ENCODE measurements around the gene COPRS.

COPRS gene

GRCh38 chr17:31858642-31859486 is at the start of gene COPRS:
TSS of gene COPRS (minus strand) at chr17:31859244. CDS start at chr17:31859199, 45 bp downstream.
- peak; percentile 30 to 65 for DNase-seq (ENCODE audit: extremely low read depth in 1 of 2, low read depth in 1 of 2)

- DNase-seq (ENCODE audit: extremely low read depth in 1 of 2, low read depth in 1 of 2): no peak
Measured at GRCh38 chr17:31908386-31908785, 49.3 kb upstream of the COPRS start.

DNA sequence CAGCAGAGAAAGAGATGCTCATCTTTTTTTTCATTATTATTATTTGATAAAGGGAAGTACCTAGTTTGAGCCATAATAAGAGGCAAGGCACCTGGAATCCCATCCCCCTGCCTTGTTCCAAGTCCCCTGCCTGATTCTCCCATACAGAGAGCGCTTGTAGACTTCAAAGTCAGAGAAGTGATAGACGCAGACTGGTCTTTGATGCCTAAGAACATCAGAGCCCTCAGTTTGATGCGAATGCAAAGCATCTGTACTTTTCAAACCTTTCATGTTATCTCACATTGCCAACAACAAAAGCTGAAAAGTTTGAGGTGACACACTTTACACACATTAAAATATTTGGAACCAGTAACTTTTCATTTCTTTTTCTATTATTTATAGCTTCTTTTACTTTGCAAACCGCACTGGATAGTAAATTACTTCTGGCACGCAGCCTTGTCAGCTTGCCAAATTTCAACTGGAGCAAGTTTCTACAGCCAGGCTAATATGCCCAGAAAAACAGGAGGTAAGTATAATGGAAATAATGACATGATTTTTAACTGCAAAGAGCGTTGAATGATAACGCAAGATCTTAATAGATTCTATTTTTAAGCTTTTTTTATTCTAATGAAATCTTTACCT is 48.4 kb upstream of the COPRS start:
- no peak for DNase-seq (ENCODE audit: extremely low read depth in 1 of 2, low read depth in 1 of 2)

DNA sequence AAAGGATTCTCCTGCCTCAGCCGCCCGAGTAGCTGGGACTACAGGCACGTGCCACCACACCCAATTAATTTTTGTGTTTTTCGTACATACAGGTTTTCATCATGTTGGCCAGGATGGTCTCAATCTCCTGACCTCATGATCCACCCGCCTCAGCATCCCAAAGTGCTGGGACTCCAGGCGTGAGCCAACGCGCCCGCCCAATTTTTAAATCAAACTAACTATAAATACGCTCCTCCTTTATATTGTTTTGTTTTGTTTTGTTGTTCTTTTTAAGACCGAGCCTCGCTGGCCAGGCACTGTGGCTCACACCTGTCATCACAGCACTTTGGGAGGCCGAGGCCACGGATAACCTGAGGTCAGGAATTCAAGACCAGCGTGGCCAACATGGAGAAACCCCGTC is 44.4 kb upstream of the COPRS start:
- DNase-seq (ENCODE audit: extremely low read depth in 1 of 2, low read depth in 1 of 2): no peak

DNA sequence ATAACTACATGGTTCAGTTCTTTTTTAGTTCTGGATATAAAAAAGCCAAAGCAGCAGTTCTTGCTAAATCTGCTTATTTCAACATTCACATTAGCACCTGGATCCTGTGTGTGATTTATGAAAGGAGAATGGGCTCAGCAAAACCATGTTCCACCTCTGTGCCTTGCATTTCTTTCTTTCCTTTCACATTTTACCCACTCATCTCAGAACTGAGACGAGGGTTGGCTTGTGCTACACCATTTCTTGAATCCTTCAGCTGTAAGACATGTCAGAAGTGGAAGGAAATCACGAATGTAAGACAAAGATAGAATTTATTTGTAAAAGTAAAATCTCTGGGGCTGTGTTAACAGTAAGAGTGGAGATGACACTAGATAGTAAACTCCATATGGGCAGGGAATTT is 43.6 kb upstream of the COPRS start:
- DNase-seq (ENCODE audit: extremely low read depth in 1 of 2, low read depth in 1 of 2): no peak

GRCh38 chr17:31900877-31901276 is 41.8 kb upstream of the COPRS start:
- DNase-seq (ENCODE audit: extremely low read depth in 1 of 2, low read depth in 1 of 2): no peak

GRCh38 chr17:31888124-31888523 is 29.1 kb upstream of the COPRS start:
- no peak for DNase-seq (ENCODE audit: extremely low read depth in 1 of 2, low read depth in 1 of 2)

DNA sequence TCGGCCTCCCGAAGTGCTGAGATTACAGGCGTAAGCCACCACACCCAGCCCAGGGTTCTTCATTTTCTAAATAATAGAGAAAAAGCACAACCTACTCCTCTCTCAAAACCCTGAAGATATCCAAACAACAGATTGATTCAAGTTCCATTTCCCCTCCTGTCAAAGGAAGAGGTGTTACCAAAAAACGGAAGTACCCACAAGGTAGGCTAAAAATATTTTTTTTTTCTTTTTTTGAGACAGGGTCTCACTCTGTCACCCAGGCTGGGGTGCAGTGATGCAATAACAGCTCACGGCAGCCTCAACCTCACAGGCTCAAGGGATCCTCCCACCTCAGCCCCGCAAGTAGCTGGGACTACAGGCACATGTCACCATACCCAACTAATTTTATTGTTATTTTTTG is 23.5 kb upstream of the COPRS start:
- no peak for DNase-seq (ENCODE audit: extremely low read depth in 1 of 2, low read depth in 1 of 2)

DNA sequence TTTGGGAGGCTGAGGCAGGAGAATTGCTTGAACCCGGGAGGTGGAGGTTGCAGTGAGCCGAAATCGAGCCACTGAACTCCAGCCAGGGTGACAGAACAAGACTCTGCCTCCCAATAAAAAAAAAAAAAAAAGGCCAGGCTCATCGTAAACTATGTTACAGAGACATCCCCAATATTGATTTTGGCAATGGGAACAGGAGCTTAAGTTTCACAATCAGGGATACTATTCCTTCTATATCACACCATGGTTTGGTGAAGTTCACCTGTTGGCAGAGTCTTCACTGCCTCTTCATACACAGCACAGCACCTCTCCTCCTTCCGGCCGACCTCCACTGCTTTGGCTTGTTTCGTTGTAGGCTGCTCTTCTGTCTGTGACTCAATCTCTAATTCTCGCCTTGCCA is 21.3 kb upstream of the COPRS start:
- no peak for DNase-seq (ENCODE audit: extremely low read depth in 1 of 2, low read depth in 1 of 2)

GRCh38 chr17:31878703-31879073 is 19.6 kb upstream of the COPRS start:
- DNase-seq (ENCODE audit: extremely low read depth in 1 of 2, low read depth in 1 of 2): no peak

GRCh38 chr17:31877911-31878702 is 19.1 kb upstream of the COPRS start:
- DNase-seq (ENCODE audit: extremely low read depth in 1 of 2, low read depth in 1 of 2): no peak

GRCh38 chr17:31877341-31877740 is 18.3 kb upstream of the COPRS start:
- no peak for DNase-seq (ENCODE audit: extremely low read depth in 1 of 2, low read depth in 1 of 2)

DNA sequence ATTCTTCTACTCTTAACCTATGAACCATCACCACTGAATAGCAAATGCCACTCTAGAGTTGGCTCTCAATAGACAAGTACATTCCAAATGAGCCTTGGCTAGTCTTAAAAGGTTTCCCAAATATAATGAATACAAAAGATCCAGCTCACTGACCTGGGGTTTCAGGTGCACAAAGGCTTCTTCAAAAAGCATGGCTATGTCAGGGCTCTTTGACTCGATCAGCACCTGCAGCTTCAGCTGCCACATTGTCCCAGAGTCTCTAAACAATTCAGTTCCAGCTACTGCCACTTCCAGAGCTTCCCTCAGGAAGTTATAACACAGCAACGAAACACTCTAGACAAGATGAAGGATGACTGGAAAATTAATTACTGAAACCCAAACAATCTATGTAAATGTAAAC is 16.0 kb upstream of the COPRS start:
- DNase-seq (ENCODE audit: extremely low read depth in 1 of 2, low read depth in 1 of 2): no peak

DNA sequence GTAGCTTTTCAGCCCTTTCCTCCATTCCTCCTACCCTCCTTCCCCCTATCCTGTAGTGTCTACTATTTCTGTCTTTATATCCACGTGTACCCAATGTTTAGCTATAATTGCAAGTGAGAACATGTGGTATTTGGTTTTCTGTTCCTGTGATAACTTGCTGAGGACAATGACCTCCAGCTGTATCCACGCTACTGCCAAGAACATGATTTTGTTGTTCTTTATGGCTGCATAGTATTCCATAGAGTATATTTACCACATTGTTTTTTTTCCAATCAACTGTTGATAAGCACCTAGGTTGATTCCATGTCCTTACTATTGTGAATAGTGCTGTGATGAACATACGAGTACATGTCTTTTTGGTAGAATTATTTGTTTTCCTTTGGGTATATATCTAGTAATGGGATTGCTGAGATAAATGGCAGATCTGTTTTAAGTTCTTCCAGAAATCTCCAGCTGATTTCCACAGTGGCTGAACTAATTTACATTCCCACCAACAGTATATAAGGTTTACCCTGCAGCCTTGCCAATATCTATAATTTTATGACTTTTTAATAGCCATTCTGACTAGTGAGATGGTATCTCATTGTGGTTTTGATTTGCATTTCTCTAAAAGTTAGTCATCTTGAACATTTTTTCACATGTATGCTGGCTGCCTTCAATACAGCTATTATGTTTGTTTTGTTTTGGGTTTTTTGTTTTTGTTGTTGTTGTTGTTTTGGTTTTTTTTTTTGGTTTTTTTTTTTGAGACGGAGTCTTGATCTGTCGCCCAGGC is 10.9 kb upstream of the COPRS start:
- DNase-seq (ENCODE audit: extremely low read depth in 1 of 2, low read depth in 1 of 2): no peak

DNA sequence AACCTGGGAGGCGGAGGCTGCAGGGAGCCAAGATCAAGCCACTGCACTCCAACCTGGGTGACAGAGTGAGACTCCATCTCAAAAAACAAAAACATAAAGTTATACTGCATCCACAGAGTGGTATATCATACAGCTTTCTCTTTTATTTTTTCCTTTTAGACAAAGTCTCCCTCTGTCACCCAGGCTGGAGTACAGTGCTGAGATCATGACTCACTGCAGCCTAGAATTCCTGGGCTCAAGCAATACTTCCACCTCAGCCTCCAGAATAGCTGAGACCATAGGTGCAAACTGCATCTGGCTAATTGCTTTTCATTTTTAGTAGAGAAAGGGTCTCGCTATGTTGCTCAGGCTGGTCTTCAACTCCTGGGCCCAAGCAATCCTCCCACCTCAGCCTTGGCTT is 10.0 kb upstream of the COPRS start:
- no peak for DNase-seq (ENCODE audit: extremely low read depth in 1 of 2, low read depth in 1 of 2)

DNA sequence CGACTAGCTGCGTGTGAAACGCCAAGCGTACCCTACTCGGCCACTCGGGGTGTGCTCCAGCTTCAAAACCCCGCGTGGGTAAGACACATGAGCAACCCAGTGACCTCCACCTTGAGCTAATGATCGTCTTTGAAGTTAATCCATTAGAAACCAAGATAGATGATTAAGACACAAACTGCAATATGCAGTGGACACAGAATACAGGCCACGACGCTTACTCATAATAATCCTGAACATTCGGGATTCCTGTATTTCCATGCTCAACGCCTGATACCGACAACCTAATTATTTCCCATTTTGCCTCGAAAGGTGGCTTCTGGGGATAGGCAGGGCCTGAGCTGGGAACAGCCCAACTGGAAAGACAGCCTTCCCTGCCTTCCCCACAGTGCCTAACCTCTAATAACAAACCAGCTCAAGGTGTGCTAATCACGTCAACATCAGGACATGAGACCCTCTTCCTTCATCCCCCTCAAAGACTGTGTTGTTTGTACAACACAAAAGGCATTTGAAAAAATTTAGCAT is 504 bp upstream of the COPRS start:
- no peak for DNase-seq (ENCODE audit: extremely low read depth in 1 of 2, low read depth in 1 of 2)

GRCh38 chr17:31857920-31858641 is 963 bp downstream of the COPRS start:
- DNase-seq (ENCODE audit: extremely low read depth in 1 of 2, low read depth in 1 of 2): no peak

GRCh38 chr17:31856750-31857149 is 2.3 kb downstream of the COPRS start:
- no peak for DNase-seq (ENCODE audit: extremely low read depth in 1 of 2, low read depth in 1 of 2)

DNA sequence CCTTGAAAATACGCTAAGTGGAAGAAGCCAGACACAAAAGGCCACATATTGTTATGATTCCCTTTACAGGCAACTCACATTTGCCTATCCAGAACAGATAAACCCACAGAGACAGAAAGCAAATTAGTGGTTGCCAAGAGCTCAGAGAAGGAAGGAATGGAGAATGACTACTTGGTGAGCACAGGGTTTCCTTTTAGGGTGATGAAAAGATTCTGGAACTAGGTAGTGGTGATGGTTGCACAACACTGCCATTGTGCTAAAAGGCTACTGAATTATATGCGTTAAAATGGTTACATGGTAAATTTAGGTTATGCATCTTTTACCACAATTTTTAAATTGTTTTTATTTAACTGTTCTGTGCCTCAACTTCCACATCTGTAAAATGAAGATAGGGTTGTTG is 4.4 kb downstream of the COPRS start:
- DNase-seq (ENCODE audit: extremely low read depth in 1 of 2, low read depth in 1 of 2): no peak

- no peak for DNase-seq (ENCODE audit: extremely low read depth in 1 of 2, low read depth in 1 of 2)
Measured at GRCh38 chr17:31853911-31854470, 5.1 kb downstream of the COPRS start.

Data from activated CD8-positive, alpha-beta memory T cell treated with anti-CD3 and anti-CD28 coated beads for 1 hour (primary cell).